GM19438 (cell line): ENCODE results near the gene SPOCK3.
"Not testable (repeated sequence)": the region's sequence is repeated elsewhere in the genome, so short reads cannot be mapped to it uniquely, and the experiment has no call there.

ENCODE experiments used
- ATAC-seq: cut with Tn5 transposase; IDR thresholded peaks from one replicate; pipeline ENCODE4 v1.9.1; 2021; ENCODE audit warnings: low read depth; ENCODE audit not compliant: unreplicated experiment

The SPOCK3 gene

GRCh38 chr4:166977596-166977995 is 256.7 kb downstream of the SPOCK3 start:
- no peak for ATAC-seq

DNA sequence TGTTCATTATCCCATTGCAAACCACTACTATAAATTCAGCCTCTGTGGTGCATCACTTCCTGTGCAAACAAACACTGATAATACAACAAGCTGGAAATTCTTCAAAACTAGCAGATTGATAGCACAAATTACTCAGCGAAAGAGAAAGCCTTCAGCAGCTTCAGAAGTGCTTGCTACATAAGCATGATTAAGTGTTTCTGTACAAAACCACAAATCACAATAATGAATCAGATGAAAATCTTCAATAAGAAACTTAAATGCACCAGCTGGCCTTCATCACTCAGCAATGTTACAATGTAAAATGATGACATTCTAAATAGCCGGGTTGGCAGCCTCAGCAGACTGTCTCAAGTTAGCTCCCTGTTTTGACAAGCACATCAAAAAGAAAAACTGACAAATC is 262.2 kb downstream of the SPOCK3 start:
- ATAC-seq = no peak

GRCh38 chr4:166968219-166968618 is 266.1 kb downstream of the SPOCK3 start:
- ATAC-seq = not testable (repeated sequence)

GRCh38 chr4:166965562-166965961 is 268.7 kb downstream of the SPOCK3 start:
- ATAC-seq = no peak

GRCh38 chr4:166957451-166957850 is 276.8 kb downstream of the SPOCK3 start:
- no peak for ATAC-seq

DNA sequence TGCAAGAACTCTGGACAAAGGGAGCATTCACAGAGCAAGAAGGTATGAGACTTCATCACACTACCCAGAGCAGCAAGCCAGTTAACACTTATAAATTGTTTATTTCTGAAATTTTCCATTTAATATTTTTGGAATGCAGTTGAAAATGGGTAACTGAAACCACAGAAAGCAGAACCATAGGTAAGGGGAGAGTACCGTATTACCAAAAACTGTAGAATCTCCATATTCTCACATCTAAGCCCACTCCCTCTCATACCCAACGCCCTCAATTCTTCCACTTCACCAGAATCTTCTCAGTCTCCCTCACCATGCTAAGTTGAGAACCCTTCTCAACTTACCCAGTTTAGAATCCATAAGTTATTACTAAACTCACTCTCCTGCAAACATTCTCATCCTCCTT is 277.8 kb downstream of the SPOCK3 start:
- no peak for ATAC-seq

GRCh38 chr4:166941629-166942028 is 292.7 kb downstream of the SPOCK3 start:
- ATAC-seq = no peak

GRCh38 chr4:166930464-166930863 is 303.8 kb downstream of the SPOCK3 start:
- ATAC-seq = no peak

GRCh38 chr4:166924424-166924823 is 309.9 kb downstream of the SPOCK3 start:
- ATAC-seq = no peak

DNA sequence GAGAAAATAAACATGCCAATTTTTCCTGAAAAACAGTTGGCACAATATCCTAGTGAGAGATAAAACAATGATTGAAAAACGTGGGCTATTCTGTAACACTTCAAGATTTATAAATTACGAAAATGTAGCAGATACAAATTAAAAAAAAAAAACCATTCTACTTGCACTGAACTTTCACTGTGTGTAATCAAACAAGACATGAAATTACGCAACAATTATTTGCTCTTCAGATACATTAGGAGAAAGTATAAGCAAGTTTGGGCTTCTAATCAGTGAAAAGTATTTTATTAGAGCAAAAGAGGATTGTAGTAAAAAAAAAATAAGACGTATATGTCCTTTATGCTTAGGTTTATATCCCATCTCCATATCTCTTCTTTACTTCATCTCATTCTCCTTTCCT is 320.4 kb downstream of the SPOCK3 start:
- no peak for ATAC-seq

DNA sequence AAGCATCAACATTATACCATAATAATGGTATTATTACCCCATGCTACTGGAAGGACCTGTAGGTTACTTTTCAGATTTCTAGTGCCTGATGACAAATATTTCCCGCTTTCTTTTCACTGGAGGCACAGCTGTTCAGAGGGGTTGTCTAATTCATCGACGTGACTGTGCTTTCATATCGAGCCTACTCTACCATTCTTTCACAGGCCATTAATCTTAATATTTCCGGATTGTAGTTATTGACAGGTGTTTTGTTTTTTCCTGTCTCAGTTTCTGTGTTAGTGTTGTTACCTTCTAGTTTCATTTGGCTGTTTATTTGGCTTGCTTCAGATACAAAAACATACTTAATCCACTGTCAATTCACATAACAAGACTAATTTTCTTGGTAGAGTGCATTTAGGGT is 330.9 kb downstream of the SPOCK3 start:
- ATAC-seq = no peak

DNA sequence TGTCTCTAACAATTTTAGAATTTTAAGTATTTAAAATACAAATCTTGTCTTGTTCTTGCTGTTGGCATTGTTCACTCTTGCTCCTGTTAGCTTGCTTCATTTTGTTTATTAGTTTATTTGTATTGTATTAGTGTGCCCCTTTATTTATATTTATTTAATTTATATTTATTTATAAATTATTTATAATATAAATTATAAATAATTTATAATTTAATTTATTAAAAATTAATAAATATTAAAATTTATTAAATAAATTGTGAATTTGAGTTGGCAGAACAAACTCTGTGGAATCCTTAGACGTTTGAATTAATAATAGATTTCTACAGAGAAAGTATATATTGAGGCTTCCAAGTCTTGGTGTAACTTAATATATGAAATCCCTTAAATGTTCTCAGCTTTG is 331.4 kb downstream of the SPOCK3 start:
- ATAC-seq = no peak

DNA sequence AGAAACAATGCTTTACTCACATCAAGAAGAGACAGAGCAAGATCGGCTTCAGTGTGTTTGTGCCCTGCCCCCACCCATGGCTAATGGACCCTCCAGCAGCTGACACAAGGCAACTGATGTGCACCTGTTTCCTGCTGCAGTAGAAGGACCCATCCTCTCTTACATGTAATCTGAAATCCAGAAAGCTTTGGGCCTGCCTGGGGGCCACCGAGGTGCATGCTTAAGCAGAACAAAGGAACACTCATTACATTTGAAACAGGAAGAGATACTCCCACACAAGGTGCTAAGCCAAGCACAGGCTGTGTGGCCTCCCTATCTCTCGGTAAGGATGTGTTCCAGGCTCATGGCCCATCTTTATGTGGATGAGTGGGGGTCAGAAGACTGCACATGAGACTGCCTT is 338.0 kb downstream of the SPOCK3 start:
- ATAC-seq = no peak

- no peak for ATAC-seq
Observed at GRCh38 chr4:166895771-166896170, 338.5 kb downstream of the SPOCK3 start.

DNA sequence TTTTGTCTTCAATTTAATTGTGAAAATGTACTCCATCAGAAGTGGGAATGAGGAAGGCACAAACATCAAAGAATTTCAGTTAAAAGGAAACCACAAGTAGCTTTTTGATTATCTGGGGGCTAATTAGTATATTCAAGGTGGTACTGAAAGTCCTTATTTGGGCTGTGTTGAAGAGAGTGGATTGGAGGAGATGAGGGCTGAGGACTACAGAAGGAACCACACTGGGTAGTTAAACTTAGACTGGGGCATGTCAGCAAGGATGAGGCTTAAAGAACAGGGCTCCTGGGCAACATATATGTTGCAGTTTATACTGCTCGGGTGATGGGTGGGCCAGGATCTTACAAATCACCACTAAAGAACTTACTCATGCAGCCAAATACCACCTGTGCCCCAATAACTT is 346.8 kb downstream of the SPOCK3 start:
- no peak for ATAC-seq

DNA sequence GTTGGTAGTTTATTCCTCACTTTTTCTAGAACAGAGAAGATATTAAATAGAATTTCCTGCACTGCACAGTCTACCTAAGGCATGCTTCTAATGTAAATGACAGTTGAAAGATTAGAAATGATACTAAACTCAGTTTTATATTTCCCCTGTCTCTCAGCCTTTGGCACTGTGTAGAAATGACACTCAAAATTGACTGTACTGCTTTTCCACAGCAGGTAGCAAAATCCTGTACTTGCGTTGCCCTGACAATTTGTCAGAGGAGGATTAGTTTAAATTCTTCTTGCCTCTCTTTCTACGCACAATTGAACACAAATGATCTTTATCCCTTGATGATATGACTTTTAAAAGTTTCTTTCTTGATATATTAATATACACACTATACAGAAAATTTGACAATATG is 347.6 kb downstream of the SPOCK3 start:
- ATAC-seq = no peak

DNA sequence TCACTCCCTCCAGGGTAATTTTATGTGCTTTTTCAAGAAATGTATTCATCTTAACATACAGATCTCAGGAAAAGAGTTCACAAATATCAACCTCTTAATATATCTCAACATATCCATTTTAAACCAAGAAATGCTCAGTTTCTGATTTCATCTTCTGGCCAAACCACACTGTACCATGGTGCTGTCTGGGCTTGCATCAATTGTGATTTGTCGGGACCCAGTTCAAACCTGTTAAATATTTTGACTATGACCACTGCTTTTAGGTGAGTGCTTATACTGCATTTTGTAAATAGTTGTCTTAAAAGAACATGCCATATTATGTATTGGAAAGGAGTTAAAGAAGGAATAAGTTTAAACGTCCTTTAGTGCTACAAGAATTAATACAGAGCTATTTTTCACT is 352.1 kb downstream of the SPOCK3 start:
- ATAC-seq = no peak

DNA sequence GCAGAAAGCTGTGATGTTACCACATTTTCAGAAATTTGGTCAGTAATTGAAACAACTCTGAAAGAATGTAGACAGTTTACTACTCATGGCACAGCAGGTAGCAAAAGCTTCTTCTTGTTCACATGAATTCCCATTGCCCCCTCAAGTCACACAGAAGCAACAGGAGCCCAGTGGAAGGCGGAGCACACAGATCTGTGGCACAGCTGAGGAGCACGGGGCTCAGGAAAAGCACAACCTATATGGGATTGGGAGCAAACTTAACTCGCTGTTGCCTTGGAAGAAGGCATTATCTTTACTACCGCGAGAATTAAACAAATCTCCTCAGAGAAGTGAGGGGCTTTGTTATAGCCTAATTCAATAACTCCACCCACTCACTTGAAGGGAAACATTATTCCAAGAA is 358.5 kb downstream of the SPOCK3 start:
- ATAC-seq = no peak

DNA sequence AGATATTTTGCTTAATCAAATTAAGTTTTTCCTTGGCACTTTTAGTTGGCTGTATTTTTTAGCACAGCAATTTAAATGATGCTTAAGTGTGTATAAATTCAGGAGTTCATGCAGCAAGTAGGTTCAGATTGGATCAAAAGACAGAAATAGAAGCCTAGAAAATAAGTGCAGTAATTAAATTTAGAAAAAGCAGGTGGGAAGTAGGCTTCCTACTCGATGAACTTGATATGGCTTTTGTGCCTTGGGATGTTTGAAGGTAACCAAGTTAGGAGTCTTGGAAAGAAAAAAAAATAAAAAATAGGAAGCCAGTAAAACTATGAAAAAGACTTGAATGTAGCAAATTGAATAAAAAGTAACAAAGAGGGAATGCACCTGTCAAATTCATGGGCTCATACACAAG is 372.3 kb downstream of the SPOCK3 start:
- no peak for ATAC-seq

- ATAC-seq = not testable (repeated sequence)
Observed at GRCh38 chr4:166850398-166850797, 383.9 kb downstream of the SPOCK3 start.

DNA sequence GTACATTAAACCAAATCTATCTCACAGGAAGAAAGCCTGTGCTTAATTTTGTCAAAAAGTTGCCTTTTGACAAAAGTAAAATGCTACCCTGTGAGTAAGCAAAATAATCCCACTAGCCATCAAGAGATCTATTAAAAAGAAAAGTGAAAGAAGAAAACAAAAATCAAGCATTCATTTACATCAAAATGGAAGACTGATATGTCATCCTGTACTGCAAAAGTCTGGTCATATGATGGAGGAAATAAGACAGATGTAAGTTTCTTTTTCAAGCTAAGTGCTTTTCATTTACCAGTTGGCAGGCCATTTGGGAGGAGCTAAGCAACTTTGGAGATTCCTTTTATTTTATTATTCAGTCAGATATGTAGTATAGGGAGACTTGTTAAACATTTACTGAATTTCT is 387.4 kb downstream of the SPOCK3 start:
- ATAC-seq = no peak

DNA sequence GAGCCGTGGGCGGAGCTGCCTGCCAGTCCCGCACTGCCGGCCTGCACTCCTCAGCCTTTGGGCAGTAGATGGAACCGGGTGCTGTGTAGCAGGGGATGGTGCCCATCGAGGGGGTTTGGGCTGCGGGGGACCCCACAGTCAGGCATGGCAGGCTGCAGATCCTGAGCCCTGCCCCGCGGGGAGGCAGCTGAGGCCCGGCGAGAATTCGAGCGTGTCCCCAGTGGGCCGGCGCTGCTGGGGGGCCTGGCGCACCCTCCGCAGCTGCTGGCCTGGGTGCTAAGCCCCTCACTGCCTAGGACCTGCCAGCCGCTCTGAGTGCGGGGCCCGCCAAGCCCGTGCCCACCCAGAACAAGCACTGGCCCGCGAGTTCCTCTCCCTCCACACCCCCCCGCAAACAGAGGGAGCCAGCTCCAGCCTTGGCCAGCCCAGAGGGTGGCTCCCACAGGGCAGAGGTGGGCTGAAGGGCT is 391.5 kb downstream of the SPOCK3 start:
- ATAC-seq = no peak

GRCh38 chr4:166839615-166840251 is 394.6 kb downstream of the SPOCK3 start:
- peak; percentile 65 for ATAC-seq
